Neuron (in vitro differentiated cells): ENCODE data around the gene C2CD2L.

ENCODE experiments used
- H2AFZ ChIP-seq: one replicate; pipeline ENCODE4 v1.6.1; 2013; ENCODE audit warnings: low read depth, mild to moderate bottlenecking, inconsistent platforms, low read length, moderate library complexity
- H3K27me3 ChIP-seq: one replicate; pipeline ENCODE4 v1.6.1; 2013; ENCODE audit warnings: low read length; ENCODE audit not compliant: insufficient read depth
- H3K36me3 ChIP-seq: one replicate; pipeline ENCODE4 v1.6.1; 2013; ENCODE audit warnings: low read length; ENCODE audit not compliant: insufficient read depth
- H3K4me1 ChIP-seq: one replicate; pipeline ENCODE4 v1.6.1; 2013; ENCODE audit warnings: low read length; ENCODE audit not compliant: insufficient read depth
- H3K4me3 ChIP-seq: 2 replicates; pipeline ENCODE4 v1.5.1; 2013; ENCODE audit warnings: mild to moderate bottlenecking, low read length, moderate library complexity
- H3K9me3 ChIP-seq: one replicate; pipeline ENCODE4 v1.6.1; 2013; ENCODE audit warnings: low read length

C2CD2L gene

DNA sequence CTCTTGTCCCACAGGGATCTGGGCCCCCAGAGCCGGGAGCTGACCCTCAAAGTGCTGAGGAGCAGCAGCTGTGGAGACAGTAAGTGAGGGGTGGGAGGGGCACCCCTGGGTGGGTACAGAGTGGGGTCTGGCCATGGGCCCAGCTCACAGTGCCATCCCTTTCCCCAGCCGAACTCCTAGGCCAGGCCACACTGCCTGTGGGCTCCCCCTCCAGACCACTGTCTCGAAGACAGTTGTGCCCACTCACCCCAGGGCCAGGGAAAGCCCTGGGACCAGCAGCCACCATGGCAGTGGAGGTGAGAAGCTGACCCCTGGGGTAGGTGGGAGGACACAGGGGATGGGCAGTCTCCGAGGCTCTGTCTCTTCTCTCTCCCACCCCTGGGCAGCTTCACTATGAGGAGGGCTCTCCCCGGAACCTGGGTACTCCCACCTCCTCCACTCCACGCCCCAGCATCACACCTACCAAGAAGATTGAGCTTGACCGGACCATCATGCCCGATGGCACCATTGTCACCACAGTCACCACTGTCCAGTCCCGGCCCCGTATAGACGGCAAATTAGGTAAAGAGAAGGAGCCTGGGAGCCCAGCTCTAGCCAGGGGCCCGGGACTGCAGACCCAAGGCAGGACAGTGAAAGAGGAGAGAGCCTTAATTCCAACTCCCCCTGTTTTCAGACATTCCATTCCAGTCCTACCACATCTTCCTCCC, 5.3 kb downstream of the C2CD2L start:
- Histone ChIP-seq H3K9me3 (no peaks in the 10 kb centered on the region), H3K4me3 (no peak overlapping the region), H3K27me3 (no peaks in the 10 kb centered on the region), H2AFZ (no peak overlapping the region), H3K4me1 (peaks cover 8% of the 10 kb centered on the region), H3K36me3 (peaks cover 10% of the 10 kb centered on the region)

DNA sequence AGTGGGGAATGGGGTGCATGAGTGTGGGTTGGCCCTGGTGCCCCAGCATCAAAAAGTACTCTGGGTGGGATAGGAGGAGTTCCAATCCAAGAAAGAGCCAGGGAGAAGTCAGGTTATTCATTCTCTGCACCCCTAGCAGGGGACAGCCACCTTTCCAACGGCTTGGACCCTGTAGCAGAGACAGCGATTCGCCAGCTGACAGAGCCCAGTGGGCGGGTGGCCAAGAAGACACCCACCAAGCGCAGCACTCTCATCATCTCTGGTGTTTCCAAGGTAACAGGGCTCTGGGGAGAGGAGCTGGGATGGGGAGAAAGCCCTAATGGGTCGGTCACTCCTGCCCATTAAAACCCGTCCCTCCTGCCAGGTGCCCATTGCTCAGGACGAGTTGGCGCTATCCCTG, 6.6 kb downstream of the C2CD2L start:
- peaks cover 13% of the 10 kb centered on the region for H3K36me3 ChIP-seq
- no peaks in the 10 kb centered on the region for H3K9me3 ChIP-seq
- H2AFZ ChIP-seq = no peak overlapping the region
- no peaks in the 10 kb centered on the region for H3K4me1 ChIP-seq
- H3K4me3 ChIP-seq = no peak overlapping the region
- H3K27me3 ChIP-seq = no peaks in the 10 kb centered on the region

DNA sequence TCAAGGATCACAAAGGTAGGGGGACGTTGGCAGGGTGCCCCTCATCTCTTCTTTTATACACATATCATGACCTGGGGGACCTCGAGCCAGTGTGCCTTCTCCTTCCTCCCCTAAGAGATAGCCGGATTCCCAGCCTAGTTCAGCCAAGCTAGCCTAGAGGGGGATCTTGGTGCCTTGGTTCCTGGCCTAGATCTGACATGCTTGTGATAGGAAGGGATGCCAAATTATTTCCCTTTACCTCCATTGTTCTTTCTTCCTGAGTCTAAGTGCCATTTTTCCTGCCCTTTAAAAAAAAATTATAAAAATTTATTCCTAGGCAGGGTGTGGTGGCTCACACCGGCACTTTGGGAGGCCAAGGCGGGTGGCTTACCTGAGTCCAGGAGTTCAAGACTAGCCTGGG, 7.2 kb downstream of the C2CD2L start:
- peaks cover 13% of the 10 kb centered on the region for H3K36me3 ChIP-seq
- no peak overlapping the region for H3K4me3 ChIP-seq
- H3K4me1 ChIP-seq = no peaks in the 10 kb centered on the region
- no peak overlapping the region for H2AFZ ChIP-seq
- no peaks in the 10 kb centered on the region for H3K9me3 ChIP-seq
- no peaks in the 10 kb centered on the region for H3K27me3 ChIP-seq

DNA sequence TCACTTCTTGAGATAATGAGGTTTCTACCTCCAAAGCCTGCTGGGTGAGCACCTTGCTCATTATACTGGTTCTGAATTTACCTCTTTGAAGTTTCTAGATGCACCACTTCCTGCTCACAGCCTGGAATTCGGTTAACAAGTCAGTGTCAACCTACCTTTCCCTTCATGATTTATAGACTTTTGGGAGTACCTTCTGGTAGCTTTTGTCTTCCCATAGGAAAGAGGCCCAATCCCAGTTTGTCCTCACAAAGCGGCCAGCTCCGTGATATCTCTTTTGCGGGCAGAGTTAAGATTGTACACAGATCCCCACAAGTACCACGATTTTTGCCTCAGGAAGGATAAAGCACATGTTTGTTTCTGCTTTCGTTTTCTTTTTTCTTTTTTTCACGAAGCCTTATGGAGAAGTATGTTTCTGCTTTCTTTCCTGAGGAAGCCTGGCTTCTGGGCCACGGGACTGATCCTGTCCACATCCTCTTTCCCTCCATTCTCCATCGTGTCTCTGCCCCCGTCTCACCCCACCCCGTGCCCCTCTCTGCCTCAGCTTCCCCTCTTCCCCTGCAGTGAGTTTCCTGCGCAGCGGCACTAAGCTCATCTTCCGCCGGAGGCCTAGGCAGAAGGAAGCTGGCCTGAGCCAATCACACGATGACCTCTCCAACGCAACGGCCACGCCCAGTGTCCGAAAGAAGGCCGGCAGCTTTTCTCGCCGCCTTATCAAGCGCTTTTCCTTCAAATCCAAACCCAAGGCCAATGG, 8.5 kb downstream of the C2CD2L start:
- Histone ChIP-seq H3K4me1 (peaks cover 5% of the 10 kb centered on the region), H3K4me3 (no peak overlapping the region), H2AFZ (no peak overlapping the region), H3K27me3 (no peaks in the 10 kb centered on the region), H3K36me3 (peaks cover 13% of the 10 kb centered on the region), H3K9me3 (no peaks in the 10 kb centered on the region)

DNA sequence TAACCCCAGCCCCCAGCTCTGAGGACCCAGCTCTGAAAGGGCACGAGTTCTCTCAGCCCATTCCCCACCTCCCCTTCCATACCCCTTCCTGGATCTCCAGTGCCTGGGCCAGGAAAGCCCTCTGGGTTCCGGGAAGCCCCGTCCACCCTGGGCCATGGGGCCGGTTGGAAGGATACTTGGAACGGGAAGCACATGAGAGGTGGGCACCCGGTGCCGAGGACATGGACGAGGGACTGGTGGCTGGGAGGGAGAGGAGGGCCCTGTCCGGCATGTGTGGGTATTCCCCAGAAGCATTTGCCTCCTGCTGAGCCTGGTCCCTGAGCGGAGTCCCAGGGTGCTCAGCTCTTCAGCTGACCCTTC, 9.1 kb downstream of the C2CD2L start:
- H2AFZ ChIP-seq = no peak overlapping the region
- peaks cover 10% of the 10 kb centered on the region for H3K36me3 ChIP-seq
- peaks cover 6% of the 10 kb centered on the region for H3K4me1 ChIP-seq
- H3K27me3 ChIP-seq = no peaks in the 10 kb centered on the region
- no peak overlapping the region for H3K4me3 ChIP-seq
- H3K9me3 ChIP-seq = no peaks in the 10 kb centered on the region

DNA sequence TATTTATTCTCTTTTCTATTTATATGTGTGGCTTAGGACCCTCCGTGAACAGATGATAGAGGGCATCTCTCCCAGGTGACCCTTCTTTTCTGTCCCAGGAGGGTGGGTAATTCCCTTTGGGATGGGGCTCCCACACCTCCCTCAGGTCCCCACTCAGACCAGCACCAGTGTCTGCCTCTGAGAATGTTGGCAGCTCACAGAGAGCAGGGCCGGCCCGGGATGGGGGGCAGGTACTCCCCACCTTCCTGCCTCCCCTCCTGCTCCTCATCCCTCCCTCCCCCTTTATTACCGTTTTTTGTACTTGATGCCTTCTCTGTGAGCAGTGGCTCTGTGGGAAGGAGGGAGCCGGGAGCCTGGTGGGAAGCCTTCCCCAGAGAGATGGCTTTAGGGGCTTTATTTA, 9.5 kb downstream of the C2CD2L start:
- no peaks in the 10 kb centered on the region for H3K27me3 ChIP-seq
- peaks cover 7% of the 10 kb centered on the region for H3K36me3 ChIP-seq
- no peak overlapping the region for H3K4me3 ChIP-seq
- H3K9me3 ChIP-seq = no peaks in the 10 kb centered on the region
- H3K4me1 ChIP-seq = peaks cover 6% of the 10 kb centered on the region
- H2AFZ ChIP-seq = no peak overlapping the region

DNA sequence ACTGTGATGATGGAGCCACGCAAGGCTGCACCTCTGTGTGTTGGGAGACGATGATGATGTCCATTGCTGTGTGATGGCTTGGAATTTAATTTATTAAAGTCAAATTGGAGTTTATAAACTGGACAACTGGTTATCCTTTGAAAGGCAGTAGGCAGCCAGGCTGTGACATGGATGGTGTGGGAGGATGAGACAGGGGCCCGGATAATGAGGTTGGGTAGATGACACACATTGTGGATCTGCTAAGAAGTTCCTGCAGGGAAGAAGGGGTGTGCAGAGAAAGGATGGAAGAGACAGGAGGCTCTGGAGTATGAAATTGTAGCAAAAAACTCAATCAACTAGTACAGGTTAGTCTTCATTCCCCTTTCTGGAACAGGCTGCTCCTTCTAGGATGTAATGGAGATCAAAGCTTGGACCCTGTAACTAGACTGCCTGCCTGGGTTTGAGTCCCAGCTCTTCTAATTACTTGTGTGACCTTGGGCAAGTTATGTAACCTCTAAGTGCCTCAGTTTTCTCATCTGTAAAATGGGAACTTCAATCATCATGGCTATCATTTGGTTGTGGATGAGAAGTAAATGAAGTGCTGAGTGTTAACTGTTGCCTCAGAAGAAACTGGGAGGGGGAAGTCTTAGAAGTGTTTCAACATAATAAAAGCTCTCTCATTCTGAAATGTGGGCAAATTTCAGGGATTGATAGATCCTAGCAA, 10.0 kb downstream of the C2CD2L start:
- Histone ChIP-seq H3K4me1 (peaks cover 7% of the 10 kb centered on the region), H3K9me3 (no peaks in the 10 kb centered on the region), H2AFZ (no peak overlapping the region), H3K36me3 (peaks cover 7% of the 10 kb centered on the region), H3K27me3 (no peaks in the 10 kb centered on the region), H3K4me3 (no peak overlapping the region)

DNA sequence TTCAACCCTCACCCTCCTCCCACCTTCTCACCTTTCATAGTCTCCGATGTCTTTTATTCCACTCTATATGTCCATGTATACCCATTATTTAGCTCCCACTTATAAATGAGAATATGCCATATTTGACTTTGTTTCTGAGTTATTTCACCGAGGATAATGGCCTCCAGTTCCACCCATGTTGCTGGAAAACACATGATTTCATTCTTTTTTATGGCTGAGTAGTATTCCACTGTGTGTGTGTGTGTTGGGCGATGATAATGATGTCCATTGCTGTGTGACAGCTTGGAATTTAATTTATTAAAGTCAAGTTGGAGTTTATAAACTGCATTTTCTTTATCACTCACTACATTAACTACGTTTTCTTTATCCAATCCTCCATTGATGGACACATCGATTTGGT, 11.1 kb downstream of the C2CD2L start:
- Histone ChIP-seq H3K4me3 (no peak overlapping the region), H2AFZ (no peak overlapping the region), H3K4me1 (peaks cover 14% of the 10 kb centered on the region), H3K9me3 (no peaks in the 10 kb centered on the region), H3K27me3 (no peaks in the 10 kb centered on the region), H3K36me3 (peaks cover 3% of the 10 kb centered on the region)

DNA sequence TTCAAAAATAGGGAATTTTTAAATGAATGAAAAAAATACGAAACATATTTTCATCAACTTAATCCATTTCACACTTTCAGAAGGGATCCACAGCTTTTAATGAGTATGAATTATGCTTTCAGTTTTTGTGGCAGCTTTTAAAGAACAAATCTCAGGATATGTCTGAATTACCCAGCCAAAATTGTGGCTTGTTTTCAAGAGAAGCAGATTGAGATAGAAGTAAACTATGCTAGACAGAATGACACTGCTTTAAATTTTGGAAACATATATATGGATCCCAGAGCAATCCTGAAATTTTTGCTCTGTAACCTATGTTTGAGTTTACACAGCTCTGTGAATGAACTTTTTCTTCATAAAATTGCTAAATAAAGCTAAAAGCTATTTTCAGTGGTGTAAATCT, 11.8 kb downstream of the C2CD2L start:
- H3K4me3 ChIP-seq = no peak overlapping the region
- no peaks in the 10 kb centered on the region for H3K27me3 ChIP-seq

DNA sequence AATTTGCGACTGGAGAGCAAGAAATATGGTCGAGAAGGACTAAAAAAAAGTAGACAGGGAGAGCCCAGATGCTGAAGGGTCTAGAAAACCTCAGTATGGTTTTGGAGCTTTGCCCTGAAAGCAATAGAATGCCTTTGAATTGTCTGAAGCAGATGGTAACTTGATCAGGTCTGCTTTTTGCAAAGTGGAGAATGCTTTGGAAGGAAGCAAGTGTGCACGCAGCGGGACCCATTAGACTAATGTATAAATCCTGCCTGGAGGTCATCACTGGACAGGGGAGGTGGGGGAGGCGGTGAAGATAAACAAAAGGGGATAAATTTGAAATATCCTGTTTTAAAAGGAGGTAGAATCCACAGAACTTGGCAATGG, 13.5 kb downstream of the C2CD2L start:
- peak overlapping the region; percentile 58 for H3K4me3 ChIP-seq
- peaks cover 14% of the 10 kb centered on the region for H3K4me1 ChIP-seq
- H3K9me3 ChIP-seq = no peaks in the 10 kb centered on the region
- peaks cover 13% of the 10 kb centered on the region for H3K36me3 ChIP-seq
- no peaks in the 10 kb centered on the region for H3K27me3 ChIP-seq
- peak overlapping the region; percentile 48 for H2AFZ ChIP-seq

More for the DNA sequence above, 11.8 kb downstream of the C2CD2L start:
- H3K9me3 ChIP-seq = no peaks in the 10 kb centered on the region
- H3K4me1 ChIP-seq = peaks cover 14% of the 10 kb centered on the region
- no peak overlapping the region for H2AFZ ChIP-seq
- peaks cover 5% of the 10 kb centered on the region for H3K36me3 ChIP-seq

DNA sequence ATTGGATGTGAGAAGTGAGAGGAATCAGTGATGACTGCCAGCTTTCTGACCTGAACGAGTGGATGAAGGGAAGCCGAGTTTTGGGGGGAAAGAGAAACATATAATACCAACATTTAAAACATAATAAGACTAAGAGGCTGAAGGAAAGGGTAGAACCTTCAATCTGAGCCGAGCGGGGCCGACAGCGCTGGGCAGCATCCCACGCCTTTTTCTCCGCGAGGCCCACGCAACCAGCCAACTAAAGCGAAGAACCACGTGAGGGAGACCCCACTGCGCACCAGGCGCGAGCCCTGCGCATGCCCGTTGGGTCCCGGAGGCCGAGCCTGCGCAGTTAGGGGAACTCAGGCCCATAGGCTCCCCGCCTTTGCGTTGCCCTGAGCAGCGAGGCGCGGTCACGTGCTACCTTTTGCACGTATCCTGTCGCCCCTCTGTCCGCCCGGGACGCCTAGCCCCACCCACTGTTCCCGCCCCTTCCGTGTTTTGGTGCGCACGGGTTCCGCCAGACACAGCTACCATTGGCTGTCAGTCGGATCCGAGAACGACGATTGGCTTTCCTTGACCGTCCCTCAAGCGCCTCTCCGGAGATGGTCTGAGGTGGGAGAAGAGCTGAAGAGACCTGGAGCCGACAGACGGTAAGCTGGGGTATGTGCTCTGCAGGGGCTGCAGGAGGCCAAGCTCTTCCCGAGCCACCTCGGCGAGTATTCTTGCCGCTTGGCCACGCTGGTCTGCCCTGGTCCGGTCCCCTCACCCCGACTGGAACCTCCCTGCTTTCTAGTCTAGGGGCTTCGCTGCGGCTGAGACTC, 14.1 kb downstream of the C2CD2L start, which contains the start of gene HINFP:
TSS of gene HINFP (plus strand) at position 573 of the 803 bp plus-strand sequence. CDS start 5,365 bp downstream, outside the sequence.
- H3K4me3 ChIP-seq = peak within 1 kb of the TSS; percentile 78
- H3K36me3 ChIP-seq = peaks cover 14% of the 10 kb centered on the region
- H3K4me1 ChIP-seq = peaks cover 14% of the 10 kb centered on the region
- H3K27me3 ChIP-seq = no peaks in the 10 kb centered on the region
- H2AFZ ChIP-seq = peak within 1 kb of the TSS; percentile 48
- no peaks in the 10 kb centered on the region for H3K9me3 ChIP-seq

DNA sequence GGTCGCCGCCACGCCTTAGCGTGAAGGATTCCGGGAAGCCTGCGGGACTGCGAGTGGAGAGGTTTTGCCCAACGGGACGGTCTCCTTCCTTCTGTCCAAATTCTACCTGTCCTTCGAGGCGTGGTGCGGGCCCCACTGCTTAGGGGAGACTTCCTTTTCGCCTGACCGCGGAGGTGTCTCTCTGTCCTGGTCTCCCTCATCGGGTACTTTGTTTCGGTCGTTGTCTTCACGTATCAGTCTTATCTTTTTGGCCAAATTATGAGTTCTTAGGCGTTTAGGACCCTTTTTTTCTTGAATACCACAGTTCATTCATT, 14.6 kb downstream of the C2CD2L start:
- Histone ChIP-seq H3K27me3 (no peaks in the 10 kb centered on the region), H3K36me3 (peaks cover 15% of the 10 kb centered on the region), H3K4me1 (peaks cover 14% of the 10 kb centered on the region)

DNA sequence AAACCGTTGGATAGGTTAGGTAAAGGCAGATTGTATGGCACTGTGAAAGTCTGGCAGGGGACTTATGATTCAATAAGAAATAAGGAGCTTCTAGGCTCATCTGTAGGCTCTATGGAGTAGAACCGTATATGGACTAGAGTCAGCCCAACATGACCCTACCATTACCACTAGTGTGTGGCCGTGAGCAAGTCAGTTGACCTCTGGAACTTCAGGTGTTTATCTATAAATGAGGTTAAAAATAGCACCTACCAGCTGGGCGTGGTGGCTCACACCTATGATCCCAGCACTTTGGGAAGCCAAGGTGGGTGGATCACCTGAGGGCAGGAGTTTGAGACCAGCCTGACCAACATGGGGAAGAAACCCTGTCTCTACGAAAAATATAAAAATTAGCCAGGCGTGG, 18.7 kb downstream of the C2CD2L start:
- H3K9me3 ChIP-seq = no peaks in the 10 kb centered on the region
- peaks cover 24% of the 10 kb centered on the region for H3K36me3 ChIP-seq
- H2AFZ ChIP-seq = no peak overlapping the region
- no peak overlapping the region for H3K4me3 ChIP-seq
- no peaks in the 10 kb centered on the region for H3K27me3 ChIP-seq
- H3K4me1 ChIP-seq = peaks cover 9% of the 10 kb centered on the region

More for the DNA sequence above, 14.6 kb downstream of the C2CD2L start:
- Histone ChIP-seq H2AFZ (peak overlapping the region; percentile 31), H3K9me3 (no peaks in the 10 kb centered on the region), H3K4me3 (peak overlapping the region; percentile 78)
